Brain (organoid and tissue), 1 donor: ENCODE measurements around the gene CD1B. TPM values are rescaled to one million over a fixed set of nuclear protein-coding genes. Genes with fewer than 3 reads are reported as not detected.

ENCODE experiments used
- polyA plus RNA-seq: library from polyadenylated mRNA; stranded (reverse); fragments of 350-450 nt; fragmentation: Illumina TruSeq; extraction: RNeasy Lipid Tissue Mini Kit (QIAGEN cat#74804); gene quantifications from one replicate; pipeline ENCODE4 v1.2.3, GENCODE V29; 2015; ENCODE audit warnings: low read depth, low replicate concordance; ENCODE audit not compliant: insufficient read depth

The CD1B gene
- polyA plus RNA-seq, 1 donor from 2014 or later: not detected

Other genes starting within 250 kb of the CD1B start
- 0.19 TPM for gene CD1D, start 150.6 kb downstream of the CD1B start, polyA plus RNA-seq
- not detected for gene CD1A, start 77.1 kb downstream of the CD1B start, polyA plus RNA-seq
- not detected for gene CD1C, start 41.6 kb downstream of the CD1B start, polyA plus RNA-seq
- not detected for gene CD1E, start 22.4 kb upstream of the CD1B start, polyA plus RNA-seq
- gene OR10T2, start 67.9 kb upstream of the CD1B start, polyA plus RNA-seq: not detected
- not detected for gene OR10K2, start 94.7 kb upstream of the CD1B start, polyA plus RNA-seq
- gene OR10K1, start 130.3 kb upstream of the CD1B start, polyA plus RNA-seq: not detected
- not detected for gene OR10R2, start 140.7 kb upstream of the CD1B start, polyA plus RNA-seq
- not detected for gene OR6Y1, start 222.9 kb upstream of the CD1B start, polyA plus RNA-seq
- not detected for gene OR6P1, start 239.0 kb upstream of the CD1B start, polyA plus RNA-seq
- not detected for gene OR10X1, start 248.4 kb upstream of the CD1B start, polyA plus RNA-seq